DOHH2 (cell line): ENCODE measurements around the gene DIP2C.

ENCODE experiments used
- CTCF ChIP-seq: fragments of 200-600 bp; sonication (generic); IDR thresholded peaks from one replicate; pipeline ENCODE4 v1.5.1; 2014; ENCODE audit warnings: antibody characterized with exemption, mild to moderate bottlenecking, low read depth, low read length; ENCODE audit not compliant: poor library complexity, severe bottlenecking
- EZH2phosphoT487 ChIP-seq: fragments of 200-600 bp; sonication (generic); IDR thresholded peaks from 2 replicates; pipeline ENCODE4 v1.6.1; 2017; ENCODE audit warnings: borderline replicate concordance, mild to moderate bottlenecking, antibody characterized with exemption, low read length, moderate library complexity, mixed read lengths

- TF ChIP-seq CTCF: no peak
- no peak for TF ChIP-seq EZH2phosphoT487
Observed at GRCh38 chr10:633279-634245, 55.9 kb downstream of the DIP2C start.
